ENCODE measurements around the gene CPS1. TPM values are rescaled to one million over a fixed set of nuclear protein-coding genes. Genes with fewer than 3 reads are reported as not detected.

CPS1 gene
- total and polyA plus RNA-seq, 2 of the 4 experiments (the other 2 are of a cell fraction), result 5.4 to 20.1 TPM

- intact Hi-C loops (cut with micrococcal nuclease), result no loop called here
- dilution Hi-C loops (cut with HindIII; ENCODE audit: low sequenced_read_pairs, unreplicated experiment), result no loop called here
- no peaks in the 10 kb centered on the region for H3K4me1 ChIP-seq (ENCODE audit: control insufficient read depth, insufficient read depth, low read length)
- no peak overlapping the region for H3K9ac ChIP-seq (ENCODE audit: low read depth, low read length)
- no peak for DNase-seq
- no peak overlapping the region for H2AK9ac ChIP-seq (replicated peaks; ENCODE audit: low read depth, low read length, poor library complexity)
- no peak overlapping the region for H3K4ac ChIP-seq (ENCODE audit: low read depth, low read length)
- no peak overlapping the region for H2AK5ac ChIP-seq (ENCODE audit: low read depth, low read length)
- no peak overlapping the region for H2BK20ac ChIP-seq (ENCODE audit: low read depth, low read length)
- no peak overlapping the region for H2BK5ac ChIP-seq (ENCODE audit: low read depth, low read length, poor library complexity, severe bottlenecking)
- H3K18ac ChIP-seq (ENCODE audit: low read depth, low read length), result no peak overlapping the region
- no peak overlapping the region for H3K23ac ChIP-seq (ENCODE audit: low read depth, low read length)
- BruUV-seq (replicated peaks), result no TSS peak
- no peak overlapping the region for H3K4me3 ChIP-seq (ENCODE audit: insufficient read depth, low read depth, low read length)
- no CpG with 5 or more reads among the region's 4 CpGs for WGBS, 2 experiments (ENCODE audit: extremely low coverage in 2 of 2, insufficient read length in 1 of 2)
- no peak overlapping the region for H4K91ac ChIP-seq (ENCODE audit: insufficient read depth, low read depth, low read length)
- in situ Hi-C loops (cut with MboI; ENCODE audit: low sequenced_read_pairs), result no loop called here
- no peak overlapping the region for H3K27ac ChIP-seq (ENCODE audit: insufficient read depth, low read length)
- H4K20me1 ChIP-seq (ENCODE audit: insufficient read depth, low read length), result no peaks in the 10 kb centered on the region
- ChIA-PET POLR2A (ENCODE audit: unreplicated experiment) (no interaction called here), CTCF (no interaction called here)
- no peak for ATAC-seq (ENCODE audit: low read depth)
- no peak overlapping the region for H4K8ac ChIP-seq (ENCODE audit: low read depth in 2 of 2, low read length in 2 of 2)
- no peak overlapping the region for H2BK15ac ChIP-seq (ENCODE audit: low read depth, low read length)
- no peak overlapping the region for H2BK120ac ChIP-seq (ENCODE audit: low read depth, low read length)
- no peak overlapping the region for H3K4me2 ChIP-seq (ENCODE audit: low read depth, low read length)
- H3K9me1 ChIP-seq (ENCODE audit: insufficient read depth, low read length), result no peaks in the 10 kb centered on the region
- no peaks in the 10 kb centered on the region for H3K79me1 ChIP-seq (ENCODE audit: low read depth in 1 of 2, low read length in 2 of 2)
- no peak overlapping the region for H2AFZ ChIP-seq (replicated peaks; ENCODE audit: low read length, poor library complexity)
- no peak overlapping the region for H4K5ac ChIP-seq (ENCODE audit: low read depth, low read length)
- H3K27me3 ChIP-seq (ENCODE audit: control insufficient read depth, insufficient read depth, low read length), result no peaks in the 10 kb centered on the region
- H3K56ac ChIP-seq (ENCODE audit: extremely low read depth, insufficient read depth, low read length), result no peak overlapping the region
- H3K9me3 ChIP-seq (ENCODE audit: control insufficient read depth, insufficient read depth, low read length), result no peaks in the 10 kb centered on the region
- no peak overlapping the region for H3K14ac ChIP-seq (replicated peaks; ENCODE audit: low read depth, low read length)
- no peak for TF ChIP-seq MAZ (IDR thresholded peaks at IDR 0.05; ENCODE audit: borderline replicate concordance, low read depth, low read length)
- TF ChIP-seq ELK1 (IDR thresholded peaks at IDR 0.05; ENCODE audit: borderline replicate concordance, low read depth, low read length), result no peak
- TF ChIP-seq SMC3 (IDR thresholded peaks at IDR 0.05; ENCODE audit: low read depth, low read length), result no peak
- TF ChIP-seq RCOR1 (IDR thresholded peaks at IDR 0.05; ENCODE audit: insufficient replicate concordance, low read length), result no peak
- no peaks in the 10 kb centered on the region for H3K36me3 ChIP-seq (ENCODE audit: control insufficient read depth, insufficient read depth, low read length)
Observed at GRCh38 chr2:210592726-210593125, 36.3 kb downstream of the CPS1 start.

Data from IMR-90 (cell line).